K562 (cell line): ENCODE results near the gene CHN1. TPM values are rescaled to one million over a fixed set of nuclear protein-coding genes. Genes with fewer than 3 reads are reported as not detected.

Experiments
- ATAC-seq: fragments of 200-7000 bp; cut with Tn5 transposase; 3 replicates; pipeline ENCODE4 v1.9.1; 2020; ENCODE audit warnings: moderate library complexity
- BruUV-seq: library from RNA; stranded (reverse); fragments of 400-500 nt; replicated peaks from 2 replicates; lab custom pipeline; 2021; lab: Mats Ljungman, UMichigan
- CTCF ChIA-PET: fragments of 300-600 bp; formaldehyde crosslinking; extraction: SDS; loops from one replicate; lab custom pipeline; 2021; ENCODE audit warnings: low intra/inter-chr PET ratio; lab: Yijun Ruan, JAX
- POLR2A ChIA-PET: fragments of 300-600, 350-650 bp; sonication (Branson Sonifier 250); formaldehyde crosslinking; extraction: SDS; loops from one replicate; lab custom pipeline; 2021; ENCODE audit warnings: antibody characterized with exemption, inconsistent platforms; lab: Yijun Ruan, JAX
- DNase-seq, 4 experiments: peaks; one replicate each; pipeline versions ENCODE4 v3.0.0 to v3.0.0-alpha.2; 2011 to 2018; ENCODE audit warnings: low spot score in 3 of 4, mixed read lengths in 3 of 4; ENCODE audit errors: extremely low read depth in 1 of 4
- FAIRE-seq: peaks from 2 replicates; lab custom pipeline; 2011; peaks lifted over from hg19 to GRCh38; lab: Jason Lieb, UNC
- H2AFZ ChIP-seq: 2 replicates; pipeline ENCODE4 v1.6.0; 2011; ENCODE audit warnings: low read depth, low read length, control low read depth, inconsistent platforms
- H3K27ac ChIP-seq: fragments of 200-600 bp; 3 replicates; pipeline ENCODE4 v1.8.0; 2011; ENCODE audit warnings: low read depth, mild to moderate bottlenecking, control low read depth, inconsistent platforms, low read length, moderate library complexity, mixed read lengths; ENCODE audit errors: extremely low read depth
- H3K27me3 ChIP-seq, 2 experiments: fragments of 300-600 bp in 1 of 2; 2 replicates in 1 of 2; 3 replicates in 1 of 2; pipeline versions ENCODE4 v1.6.0 to v1.8.0; 2011; ENCODE audit warnings: inconsistent platforms in 2 of 2, low read length in 2 of 2, mild to moderate bottlenecking in 1 of 2, mixed read lengths in 1 of 2, moderate library complexity in 1 of 2; ENCODE audit not compliant: control insufficient read depth in 2 of 2, insufficient read depth in 2 of 2
- H3K36me3 ChIP-seq: fragments of 300-600 bp; 3 replicates; pipeline ENCODE4 v1.8.0; 2011; ENCODE audit warnings: mild to moderate bottlenecking, low read length, inconsistent platforms; ENCODE audit not compliant: control insufficient read depth, insufficient read depth
- H3K4me1 ChIP-seq, 2 experiments: fragments of 200-600 bp in 1 of 2; replicated peaks in 1 of 2; 2 replicates in 1 of 2; 3 replicates in 1 of 2; pipeline versions ENCODE4 v1.5.1 to v1.8.0; 2011; ENCODE audit warnings: inconsistent platforms in 2 of 2, low read length in 2 of 2, mild to moderate bottlenecking in 1 of 2, mixed read lengths in 1 of 2, moderate library complexity in 1 of 2; ENCODE audit not compliant: control insufficient read depth in 2 of 2, insufficient read depth in 2 of 2
- H3K4me2 ChIP-seq: 2 replicates; pipeline ENCODE4 v1.6.1; 2011; ENCODE audit warnings: low read length, control low read depth, inconsistent platforms, mixed read lengths; ENCODE audit not compliant: insufficient read depth
- H3K4me3 ChIP-seq: fragments of 200-600 bp; sonication (generic), shearing (Covaris generic); 2 replicates; pipeline ENCODE4 v1.5.1; 2016; ENCODE audit warnings: control low read depth, inconsistent platforms
- H3K79me2 ChIP-seq: fragments of 200-600 bp; 3 replicates; pipeline ENCODE4 v1.8.0; 2011; ENCODE audit warnings: low read length, inconsistent platforms; ENCODE audit not compliant: control insufficient read depth, insufficient read depth
- H3K9ac ChIP-seq, 2 experiments: 2 replicates each; pipeline versions ENCODE4 v1.6.0 to v1.6.1; 2011; ENCODE audit warnings: low read depth in 2 of 2, low read length in 2 of 2, control low read depth in 1 of 2, inconsistent platforms in 1 of 2, mild to moderate bottlenecking in 1 of 2, mixed read lengths in 1 of 2; ENCODE audit not compliant: insufficient read depth in 1 of 2
- H3K9me1 ChIP-seq: one replicate; pipeline ENCODE4 v1.6.0; 2011; ENCODE audit warnings: inconsistent platforms, mild to moderate bottlenecking, low read length, moderate library complexity; ENCODE audit not compliant: control insufficient read depth, insufficient read depth
- H3K9me3 ChIP-seq: replicated peaks from 2 replicates; pipeline ENCODE4 v1.5.1; 2011; ENCODE audit warnings: low read depth, low read length, inconsistent platforms; ENCODE audit not compliant: control insufficient read depth, insufficient read depth
- H4K20me1 ChIP-seq: replicated peaks from 2 replicates; pipeline ENCODE4 v1.6.1; 2011; ENCODE audit warnings: low read length, inconsistent platforms, mixed read lengths; ENCODE audit not compliant: control insufficient read depth, insufficient read depth
- BRCA1 ChIP-seq, 2 experiments: fragments of 450-650 bp in 1 of 2; sonication (generic) in 1 of 2; formaldehyde crosslinking in 1 of 2; IDR thresholded peaks; 2 replicates each; pipeline versions ENCODE4 v1.5.0 to v1.6.1; 2017 to 2020; ENCODE audit warnings: mild to moderate bottlenecking in 1 of 2, missing genetic modification reagents in 1 of 2
- CUX1 ChIP-seq: fragments of 200-800 bp; sonication (Bioruptor generic); IDR thresholded peaks from 2 replicates; pipeline ENCODE4 v1.6.1; 2016; ENCODE audit warnings: missing genetic modification characterization, missing compliant biosample characterization
- HINFP ChIP-seq: fragments of 450-650 bp; conservative IDR thresholded peaks from 2 replicates; pipeline ENCODE4 v1.6.1; 2016; ENCODE audit warnings: missing genetic modification characterization, low read depth, mild to moderate bottlenecking, control low read depth, missing compliant biosample characterization
- POLR3A ChIP-seq: IDR thresholded peaks from 2 replicates; pipeline ENCODE4 v1.6.1; 2011; ENCODE audit warnings: borderline replicate concordance, mild to moderate bottlenecking, moderate library complexity; ENCODE audit not compliant: insufficient read length, insufficient read depth; ENCODE audit errors: extremely low read depth
- SMARCC2 ChIP-seq: fragments of 450-650 bp; IDR thresholded peaks from 2 replicates; pipeline ENCODE4 v1.6.1; 2017; ENCODE audit warnings: antibody characterized with exemption, moderate library complexity, mild to moderate bottlenecking, low read depth
- WGBS: fragments of 100-300 bp; shearing (Covaris generic); methylation state at CpG from one replicate; pipeline ENCODE4 v1.1.6; 2016; ENCODE audit warnings: low coverage, mixed read lengths; ENCODE audit not compliant: insufficient coverage; ENCODE audit errors: missing lambda C conversion rate; 5-methylcytosine and 5-hydroxymethylcytosine counted together
- in situ Hi-C: fragments of 300-500 bp; cut with MboI; formaldehyde crosslinking; loops from 4 replicates; pipeline ENCODE4 v1.15.0; 2018; ENCODE audit warnings: inconsistent platforms, mixed read lengths
- intact Hi-C: fragments of 100-400 bp; cut with micrococcal nuclease; formaldehyde crosslinking; loops from 2 replicates; pipeline ENCODE4 v1.14.2; 2022
- polyA plus RNA-seq, 8 experiments: library from polyadenylated mRNA; depleted of rRNA in 4 of 8; stranded (reverse) in 5 of 8; unstranded in 3 of 8; fragments of >200 nt; fragmentation: Nextera tagmentation in 2 of 8; fragmentation: Illumina TruSeq in 1 of 8; extraction: Ambion mirVana in 2 of 8; extraction: Trizol in 1 of 8; gene quantifications; 2 replicates each; pipeline versions ENCODE4 v1.2.1 to v1.2.3, GENCODE V29; 2011 to 2014; ENCODE audit warnings: inconsistent platforms in 1 of 8, missing spikeins in 1 of 8
- total RNA-seq, 7 experiments: library from RNA; depleted of rRNA in 6 of 7; stranded (reverse); fragments of >200 nt in 6 of 7; fragmentation: Illumina TruSeq in 2 of 7; extraction: Trizol in 2 of 7; gene quantifications; 2 replicates each; pipeline versions ENCODE4 v1.2.1 to v1.2.3, GENCODE V29; 2011 to 2021; ENCODE audit warnings: low replicate concordance in 1 of 7

Gene CHN1
- total and polyA plus RNA-seq, 9 of the 15 experiments (the other 6 are each of a cell fraction or from before 2014, with no cell fraction given) = 0.17 to 2.0 (median 0.87) TPM

GRCh38 chr2:174833737-174834136 is 171.4 kb downstream of the CHN1 start:
- Histone ChIP-seq H3K27ac (no peak overlapping the region), H3K9me3 (no peaks in the 10 kb centered on the region), H3K9ac (no peak overlapping the region), H3K79me2 (no peaks in the 10 kb centered on the region), H3K4me1 (no peaks in the 10 kb centered on the region), H3K4me2 (no peak overlapping the region), H4K20me1 (no peaks in the 10 kb centered on the region), H3K9me1 (no peaks in the 10 kb centered on the region), H3K4me3 (no peak overlapping the region), H3K36me3 (no peaks in the 10 kb centered on the region)
- ATAC-seq (no peak), DNase-seq (no peak), FAIRE-seq (no peak)
- no TSS peak for BruUV-seq
- WGBS = 3% methylated on average over 3 of the region's 3 CpGs
- POLR2A ChIA-PET = no interaction called here
- intact Hi-C loops = no loop called here
- TF ChIP-seq SMARCC2 (no peak), POLR3A (no peak), BRCA1 (IDR thresholded peaks at IDR 0.05) (no peak), BRCA1 (CRISPR knock-in tag; IDR thresholded peaks at IDR 0.05) (no peak), HINFP (no peak), CUX1 (CRISPR knock-in tag) (no peak)
- TF ChIP-seq, all 486 proteins: peak for 0
- Histone ChIP-seq H3K27me3 (peaks cover 0 to 5% of the 10 kb centered on the region in 2 experiments; a peak in 4 of 5 replicates), H2AFZ (no peak overlapping the region)
- in situ Hi-C loops = no loop called here
- CTCF ChIA-PET = no interaction called here
